H1 (cell line): Measurements from ENCODE around the gene GLT8D2. TPM values are rescaled to one million over a fixed set of nuclear protein-coding genes. Genes with fewer than 3 reads are reported as not detected.

Experiments
- CTCF ChIA-PET: fragments of 300-600 bp; sonication (Branson Sonifier 250); formaldehyde crosslinking; loops from one replicate; lab custom pipeline; 2021; ENCODE audit not compliant: partially characterized antibody; lab: Charles Lee
- POLR2A ChIA-PET: fragments of 300-600 bp; sonication (Branson Sonifier 250); formaldehyde crosslinking; loops from one replicate; lab custom pipeline; 2021; ENCODE audit warnings: inconsistent platforms; ENCODE audit not compliant: partially characterized antibody; lab: Charles Lee
- DNase-seq, 2 experiments: peaks; one replicate each; pipeline versions ENCODE4 v3.0.0 to v3.0.0-alpha.2; 2010 to 2022; ENCODE audit warnings: low spot score in 2 of 2, low read depth in 1 of 2, mixed read lengths in 1 of 2
- FAIRE-seq: peaks from 2 replicates; lab custom pipeline; 2011; peaks lifted over from hg19 to GRCh38; lab: Jason Lieb, UNC
- H2AFZ ChIP-seq: 2 replicates; pipeline ENCODE4 v1.8.1; 2012; ENCODE audit warnings: low read length, inconsistent platforms
- H2AK5ac ChIP-seq: 2 replicates; pipeline ENCODE4 v1.6.1; 2013; ENCODE audit warnings: low read depth, low read length
- H2BK120ac ChIP-seq: replicated peaks from 2 replicates; pipeline ENCODE3; 2013; ENCODE audit warnings: low read depth, low read length, inconsistent platforms
- H2BK12ac ChIP-seq: 2 replicates; pipeline ENCODE4 v1.6.1; 2013; ENCODE audit warnings: low read depth, low read length
- H2BK15ac ChIP-seq: 2 replicates; pipeline ENCODE4 v1.6.1; 2013; ENCODE audit warnings: low read length
- H2BK20ac ChIP-seq: 2 replicates; pipeline ENCODE4 v1.6.1; 2013; ENCODE audit warnings: low read length
- H2BK5ac ChIP-seq: 2 replicates; pipeline ENCODE4 v1.6.1; 2013; ENCODE audit warnings: low read depth, low read length
- H3K14ac ChIP-seq: 2 replicates; pipeline ENCODE4 v1.6.1; 2013; ENCODE audit warnings: inconsistent platforms; ENCODE audit not compliant: insufficient read length
- H3K18ac ChIP-seq: 2 replicates; pipeline ENCODE4 v1.6.1; 2013; ENCODE audit warnings: low read length; ENCODE audit errors: extremely low read depth
- H3K23ac ChIP-seq: 2 replicates; pipeline ENCODE4 v1.6.1; 2013; ENCODE audit warnings: inconsistent platforms; ENCODE audit not compliant: insufficient read length
- H3K23me2 ChIP-seq: 2 replicates; pipeline ENCODE4 v1.6.1; 2013; ENCODE audit warnings: low read depth, low read length
- H3K27ac ChIP-seq: 2 replicates; pipeline ENCODE4 v1.6.1; 2011; ENCODE audit warnings: low read depth, low read length, inconsistent platforms
- H3K27me3 ChIP-seq, 4 experiments: replicated peaks in 1 of 4; 1 replicate in 1 of 4; 2 replicates in 3 of 4; pipeline versions ENCODE4 v1.6.1 to v1.8.1; 2011 to 2013; ENCODE audit warnings: low read length in 3 of 4, mild to moderate bottlenecking in 3 of 4, inconsistent platforms in 2 of 4, mixed read lengths in 2 of 4, moderate library complexity in 1 of 4; ENCODE audit not compliant: control insufficient read depth in 3 of 4, insufficient read depth in 3 of 4; ENCODE audit errors: extremely low read depth in 1 of 4
- H3K36me3 ChIP-seq, 4 experiments: 2 replicates each; pipeline versions ENCODE4 v1.6.1 to v1.8.1; 2011 to 2013; ENCODE audit warnings: mild to moderate bottlenecking in 4 of 4, low read length in 3 of 4, moderate library complexity in 2 of 4, control low read depth in 1 of 4, inconsistent platforms in 1 of 4; ENCODE audit not compliant: insufficient read depth in 4 of 4, control insufficient read depth in 2 of 4
- H3K4ac ChIP-seq: replicated peaks from 2 replicates; pipeline ENCODE3; 2013; ENCODE audit warnings: low read length, low read depth, mixed read lengths, inconsistent platforms; ENCODE audit not compliant: insufficient read length
- H3K4me1 ChIP-seq, 4 experiments: replicated peaks in 1 of 4; 1 replicate in 1 of 4; 2 replicates in 3 of 4; pipeline versions ENCODE4 v1.6.1 to v1.8.1; 2011 to 2013; ENCODE audit warnings: low read length in 3 of 4, inconsistent platforms in 2 of 4, mixed read lengths in 1 of 4; ENCODE audit not compliant: insufficient read depth in 4 of 4, control insufficient read depth in 3 of 4
- H3K4me2 ChIP-seq, 2 experiments: 2 replicates each; pipeline versions ENCODE4 v1.6.1 to v1.8.1; 2011 to 2013; ENCODE audit warnings: low read depth in 2 of 2, low read length in 2 of 2, control low read depth in 1 of 2, inconsistent platforms in 1 of 2, mild to moderate bottlenecking in 1 of 2; ENCODE audit not compliant: insufficient read depth in 1 of 2
- H3K4me3 ChIP-seq, 4 experiments: fragments of 200-600, 300-600 bp in 1 of 4; sonication (generic), shearing (Covaris generic), sonication (Bioruptor Twin) in 1 of 4; 2 replicates each; pipeline versions ENCODE4 v1.5.1 to v1.8.1; 2011 to 2016; ENCODE audit warnings: low read length in 4 of 4, low read depth in 3 of 4, control low read depth in 2 of 4, inconsistent platforms in 2 of 4, mild to moderate bottlenecking in 2 of 4, mixed read lengths in 1 of 4, moderate library complexity in 1 of 4; ENCODE audit not compliant: insufficient read depth in 2 of 4; ENCODE audit errors: extremely low read depth in 1 of 4
- H3K56ac ChIP-seq: replicated peaks from 2 replicates; pipeline ENCODE3; 2013; ENCODE audit warnings: low read depth, mild to moderate bottlenecking, mixed read lengths, low read length, inconsistent platforms; ENCODE audit not compliant: insufficient read length
- H3K79me1 ChIP-seq: 2 replicates; pipeline ENCODE4 v1.6.1; 2013; ENCODE audit warnings: low read depth, low read length, control low read depth
- H3K79me2 ChIP-seq, 2 experiments: 2 replicates each; pipeline versions ENCODE4 v1.6.1 to v1.8.1; 2012 to 2013; ENCODE audit warnings: low read length in 2 of 2, mild to moderate bottlenecking in 2 of 2, inconsistent platforms in 1 of 2; ENCODE audit not compliant: insufficient read depth in 2 of 2, control insufficient read depth in 1 of 2
- H3K9ac ChIP-seq, 4 experiments: replicated peaks in 1 of 4; 1 replicate in 1 of 4; 2 replicates in 3 of 4; pipeline versions ENCODE4 v1.6.1 to v1.8.1; 2011 to 2013; ENCODE audit warnings: low read depth in 3 of 4, low read length in 3 of 4, control low read depth in 2 of 4, mild to moderate bottlenecking in 2 of 4, moderate library complexity in 2 of 4, inconsistent platforms in 1 of 4; ENCODE audit errors: extremely low read depth in 1 of 4
- H3K9me3 ChIP-seq, 2 experiments: 2 replicates each; pipeline versions ENCODE4 v1.6.1 to v1.8.1; 2012 to 2013; ENCODE audit warnings: mild to moderate bottlenecking in 2 of 2, moderate library complexity in 2 of 2, control low read depth in 1 of 2, inconsistent platforms in 1 of 2, low read depth in 1 of 2, low read length in 1 of 2, mixed read lengths in 1 of 2; ENCODE audit not compliant: insufficient read depth in 2 of 2
- H4K20me1 ChIP-seq, 2 experiments: replicated peaks in 1 of 2; 2 replicates each; pipeline versions ENCODE3 to v1.8.1; 2011 to 2013; ENCODE audit warnings: inconsistent platforms in 2 of 2, low read length in 2 of 2, mild to moderate bottlenecking in 1 of 2; ENCODE audit not compliant: insufficient read depth in 2 of 2, control insufficient read depth in 1 of 2
- H4K5ac ChIP-seq: 2 replicates; pipeline ENCODE4 v1.6.1; 2013; ENCODE audit warnings: low read length, low read depth, mixed read lengths, inconsistent platforms; ENCODE audit not compliant: insufficient read length
- H4K8ac ChIP-seq: 2 replicates; pipeline ENCODE4 v1.8.0; 2013; ENCODE audit warnings: mild to moderate bottlenecking, moderate library complexity, low read length, inconsistent platforms; ENCODE audit not compliant: insufficient read depth; ENCODE audit errors: extremely low read depth
- H4K91ac ChIP-seq: replicated peaks from 2 replicates; pipeline ENCODE3; 2013; ENCODE audit warnings: low read length, mixed read lengths, inconsistent platforms; ENCODE audit not compliant: insufficient read length
- EZH2 ChIP-seq: fragments of 200-600 bp; sonication (generic); IDR thresholded peaks from 2 replicates; pipeline ENCODE4 v1.7.1; 2012; ENCODE audit warnings: low read depth, mild to moderate bottlenecking, moderate library complexity, low read length, inconsistent platforms; ENCODE audit not compliant: severe bottlenecking
- WGBS, 2 experiments: shearing (Covaris generic) in 1 of 2; methylation state at CpG; one replicate each; pipeline versions ENCODE4 v1.1.6 to v1.1.7; 2013 to 2015; ENCODE audit warnings: low lambda C conversion rate in 2 of 2, mixed read lengths in 2 of 2, inconsistent platforms in 1 of 2, low coverage in 1 of 2, missing lambda C conversion rate in 1 of 2; ENCODE audit not compliant: insufficient replicate concordance in 2 of 2, insufficient coverage in 1 of 2, insufficient read length in 1 of 2; ENCODE audit errors: extremely low coverage in 1 of 2, missing lambda C conversion rate in 1 of 2; 5-methylcytosine and 5-hydroxymethylcytosine counted together
- polyA plus RNA-seq, 7 experiments: library from polyadenylated mRNA; depleted of rRNA in 3 of 7; stranded (reverse) in 5 of 7; unstranded in 2 of 7; fragments of >200 nt in 5 of 7; fragments of 200-250 nt in 2 of 7; gene quantifications; 1 replicate in 5 of 7; 2 replicates in 1 of 7; 4 replicates in 1 of 7; pipeline versions ENCODE4 v1.2.1 to v1.2.3, GENCODE V29; 2011 to 2013; ENCODE audit warnings: missing spikeins in 2 of 7, mixed read lengths in 2 of 7
- total RNA-seq: library from RNA; stranded (reverse); fragmentation: NEBNext Ultra II Directional; extraction: Animal tissue kit (Norgen Biotek cat#: 25700); gene quantifications from 2 replicates; pipeline ENCODE4 v1.2.1, GENCODE V29; 2021

Gene GLT8D2
- total and polyA plus RNA-seq, 2 of the 8 experiments (the other 6 are each of a cell fraction or from before 2014, with no cell fraction given), result 6.8 to 9.8 TPM

GRCh38 chr12:104023710-104024109 lies 26.3 kb downstream of the GLT8D2 start:
- no peak overlapping the region for H2BK12ac ChIP-seq
- no peaks in the 10 kb centered on the region for H3K79me2 ChIP-seq
- POLR2A ChIA-PET, result no interaction called here
- no peak overlapping the region for H4K5ac ChIP-seq
- H3K4me2 ChIP-seq, result no peak overlapping the region
- no peak overlapping the region for H3K4ac ChIP-seq
- no peak overlapping the region for H2BK20ac ChIP-seq
- H2AK5ac ChIP-seq, result no peak overlapping the region
- no peaks in the 10 kb centered on the region for H3K4me1 ChIP-seq
- DNase-seq (no peak), FAIRE-seq (no peak)
- no peaks in the 10 kb centered on the region for H4K20me1 ChIP-seq
- H2BK5ac ChIP-seq, result no peak overlapping the region
- no peaks in the 10 kb centered on the region for H3K79me1 ChIP-seq
- peaks cover 5 to 6% of the 10 kb centered on the region in 2 experiments; a peak in 3 of 4 replicates for H3K9me3 ChIP-seq
- H3K9ac ChIP-seq, result no peak overlapping the region
- H3K56ac ChIP-seq, result no peak overlapping the region
- H3K27ac ChIP-seq, result no peak overlapping the region
- CTCF ChIA-PET, result no interaction called here
- TF ChIP-seq EZH2, result no peak
- TF ChIP-seq, all 59 proteins: peak for 0
- H3K23ac ChIP-seq, result no peak overlapping the region
- H3K36me3 ChIP-seq, result no peaks in the 10 kb centered on the region
- H3K23me2 ChIP-seq, result peaks cover 1% of the 10 kb centered on the region; the same call in 1 of the 2 replicates
- no peak overlapping the region for H3K18ac ChIP-seq
- H3K27me3 ChIP-seq, result no peaks in the 10 kb centered on the region
- no peak overlapping the region for H2BK120ac ChIP-seq
- no peak overlapping the region for H3K14ac ChIP-seq
- H2BK15ac ChIP-seq, result no peak overlapping the region
- H4K8ac ChIP-seq, result no peak overlapping the region
- WGBS, 2 experiments, result 73% methylated on average over 2 of the region's 2 CpGs; no CpG with 5 or more reads in 1 of the 2 experiments
- no peak overlapping the region for H3K4me3 ChIP-seq
- H4K91ac ChIP-seq, result no peak overlapping the region
- H2AFZ ChIP-seq, result no peak overlapping the region
